AG04450 (cell line): ENCODE measurements around the gene HTRA2. TPM values are rescaled to one million over a fixed set of nuclear protein-coding genes. Genes with fewer than 3 reads are reported as not detected.

Experiments
- CTCF ChIA-PET: fragments of 300-600, 350-600 bp; formaldehyde crosslinking; extraction: SDS; loops from one replicate; lab custom pipeline; 2022; ENCODE audit warnings: antibody characterized with exemption, inconsistent platforms; lab: Charles Lee
- POLR2A ChIA-PET: fragments of 350-600 bp; formaldehyde crosslinking; extraction: SDS; loops from one replicate; lab custom pipeline; 2021; ENCODE audit warnings: antibody characterized with exemption, inconsistent platforms; lab: Yijun Ruan, JAX
- DNase-seq: peaks from one replicate; pipeline ENCODE4 v3.0.0-alpha.2; 2011; ENCODE audit warnings: low read depth, low spot score
- H3K27ac ChIP-seq: one replicate; pipeline ENCODE4 v1.5.1; 2012; ENCODE audit warnings: low read depth, low read length, control low read depth
- H3K27me3 ChIP-seq: one replicate; pipeline ENCODE4 v1.6.0; 2012; ENCODE audit warnings: low read length; ENCODE audit not compliant: control insufficient read depth, insufficient read depth
- H3K4me3 ChIP-seq: 2 replicates; pipeline ENCODE4 v1.5.1; 2011; ENCODE audit warnings: mild to moderate bottlenecking, low read depth, low read length, control low read depth
- H3K9me3 ChIP-seq: 2 replicates; pipeline ENCODE4 v1.5.1; 2012; ENCODE audit warnings: low read length; ENCODE audit not compliant: control insufficient read depth, insufficient read depth
- CTCF ChIP-seq: IDR thresholded peaks from 2 replicates; pipeline ENCODE4 v1.5.1; 2011; ENCODE audit warnings: low read depth, low read length, control low read depth, inconsistent platforms
- polyA plus RNA-seq: library from polyadenylated mRNA; depleted of rRNA; stranded (reverse); fragments of >200 nt; gene quantifications from 2 replicates; pipeline ENCODE4 v1.2.3, GENCODE V29; 2011

The HTRA2 gene
- polyA plus RNA-seq, 1 experiment, result 20.2 TPM

- no peak for DNase-seq
- H3K4me3 ChIP-seq, result no peak overlapping the region
- no peak overlapping the region for H3K27ac ChIP-seq
- H3K27me3 ChIP-seq, result peaks cover 21% of the 10 kb centered on the region
- CTCF ChIA-PET, result interaction anchor here (0.9 to 2.7 kb wide), 2 partner anchors 21 to 84 kb away, joined by 3 to 11 read pairs; partner anchors contain the start of genes CCDC142 and TTC31
- TF ChIP-seq CTCF, result no peak
- no peaks in the 10 kb centered on the region; the same call in 1 of the 2 replicates for H3K9me3 ChIP-seq
- POLR2A ChIA-PET, result interaction anchor here (1.4 to 2.7 kb wide), 4 partner anchors 16 to 32 kb away, joined by 3 to 12 read pairs (median 6); partner anchors contain the start of genes AUP1, CCDC142, HTRA2 and MRPL53
Measured at GRCh38 chr2:74504591-74504990, 25.1 kb upstream of the HTRA2 start.

GRCh38 chr2:74505448-74506246 lies 24.1 kb upstream of the HTRA2 start:
- Histone ChIP-seq H3K27me3 (peaks cover 15% of the 10 kb centered on the region), H3K9me3 (no peaks in the 10 kb centered on the region; the same call in 1 of the 2 replicates), H3K27ac (no peak overlapping the region), H3K4me3 (peak overlapping the region; percentile 35)
- no peak for DNase-seq
- ChIA-PET POLR2A (interaction anchor here (0.6 to 2.7 kb wide), 2 partner anchors 23 to 68 kb away, joined by 3 to 8 read pairs; partner anchors contain the start of genes CCDC142 and TTC31), CTCF (interaction anchor here (1.4 to 2.7 kb wide), 2 partner anchors 23 to 79 kb away, joined by 4 to 11 read pairs; partner anchors contain the start of genes CCDC142 and TTC31)
- no peak for TF ChIP-seq CTCF

- H3K27ac ChIP-seq, result peak within 1 kb of the TSS; percentile 99
- ChIA-PET POLR2A (interaction anchor here (0.7 to 1.0 kb wide), 2 partner anchors 49 to 115 kb away, joined by 3 read pairs; partner anchors contain the start of gene WBP1), CTCF (interaction anchor here (1.1 to 1.4 kb wide), 3 partner anchors 13 to 81 kb away, joined by 4 to 7 read pairs (median 5); no protein-coding TSS in a partner anchor)
- DNase-seq, result peak; percentile 92
- no peaks in the 10 kb centered on the region; the same call in 1 of the 2 replicates for H3K9me3 ChIP-seq
- TF ChIP-seq CTCF, result peak; percentile 47
- H3K4me3 ChIP-seq, result peak within 1 kb of the TSS; percentile 100
- peaks cover 22% of the 10 kb centered on the region for H3K27me3 ChIP-seq
Measured at GRCh38 chr2:74507145-74507925, 22.4 kb upstream of the HTRA2 start, which contains the start of gene PCGF1. PCGF1 (minus strand) TSS chr2:74507695; CDS start chr2:74507668, 27 bp downstream.

GRCh38 chr2:74507926-74508520 lies 21.7 kb upstream of the HTRA2 start:
- POLR2A ChIA-PET, result interaction anchor here (0.7 kb wide), 1 partner anchor 50 kb away, joined by 3 read pairs; the partner anchor contains the start of gene WBP1
- DNase-seq, result no peak

More at GRCh38 chr2:74507926-74508520, 21.7 kb upstream of the HTRA2 start:
- CTCF ChIA-PET, result interaction anchor here (1.1 kb wide), 1 partner anchor 12 kb away, joined by 5 read pairs; no protein-coding TSS in a partner anchor
- peaks cover 25% of the 10 kb centered on the region for H3K27me3 ChIP-seq
- no peak for TF ChIP-seq CTCF
- peaks cover 5% of the 10 kb centered on the region; the same call in 1 of the 2 replicates for H3K9me3 ChIP-seq
- peak overlapping the region; percentile 99 for H3K27ac ChIP-seq
- peak overlapping the region; percentile 100 for H3K4me3 ChIP-seq
